ENCODE results near the gene GPR143. TPM values are rescaled to one million over a fixed set of nuclear protein-coding genes. Genes with fewer than 3 reads are reported as not detected.

Gene GPR143
- total RNA-seq, 2 experiments from 2014 or later: not detected

DNA sequence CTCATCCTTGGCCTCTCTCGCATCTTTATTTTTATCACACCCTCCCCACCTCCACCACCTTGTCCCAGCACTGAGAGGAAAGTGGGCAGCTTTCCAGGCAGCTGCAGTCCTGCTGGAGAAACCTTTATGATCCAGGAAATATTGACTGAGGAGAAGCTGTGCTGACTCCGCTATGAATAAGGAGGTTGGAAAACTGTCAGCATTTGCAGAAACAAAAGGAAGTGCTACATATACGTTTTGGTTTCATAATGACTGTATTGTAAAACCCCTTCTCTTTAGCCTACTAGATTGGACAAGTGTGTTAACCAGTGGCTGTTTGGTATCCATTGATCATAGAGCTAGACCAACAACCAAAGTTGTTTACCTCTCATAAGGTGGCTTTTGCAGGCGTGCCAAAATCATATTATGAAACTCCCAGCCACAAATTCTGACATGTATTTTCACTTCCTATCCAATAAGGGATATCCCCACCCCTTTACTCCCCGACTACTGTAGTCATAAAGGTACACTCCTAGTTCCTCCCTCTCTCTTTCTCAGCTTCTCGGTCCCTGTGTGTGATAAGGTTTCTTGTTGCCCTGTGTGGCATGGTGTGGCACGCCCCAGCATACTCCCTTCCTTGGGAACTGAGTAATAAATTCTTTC, 88.4 kb downstream of the GPR143 start:
- Mint-ChIP-seq H3K36me3 (ENCODE audit: low read depth) (peaks cover 36% of the 10 kb centered on the region), H3K27ac (peak overlapping the region; percentile 79), H3K27me3 (ENCODE audit: low read depth) (no peaks in the 10 kb centered on the region), H3K9me3 (ENCODE audit: insufficient read depth) (peaks cover 9% of the 10 kb centered on the region), H3K4me1 (ENCODE audit: low read depth) (peaks cover 22% of the 10 kb centered on the region), H3K4me3 (no peak overlapping the region)
- ChIA-PET POLR2A (interaction anchor here (0.8 kb wide), 1 partner anchor 147 kb away, joined by 4 read pairs; no protein-coding TSS in a partner anchor), CTCF (no interaction called here)
- DNase-seq (peak; percentile 37), ATAC-seq (peak; percentile 93)

DNA sequence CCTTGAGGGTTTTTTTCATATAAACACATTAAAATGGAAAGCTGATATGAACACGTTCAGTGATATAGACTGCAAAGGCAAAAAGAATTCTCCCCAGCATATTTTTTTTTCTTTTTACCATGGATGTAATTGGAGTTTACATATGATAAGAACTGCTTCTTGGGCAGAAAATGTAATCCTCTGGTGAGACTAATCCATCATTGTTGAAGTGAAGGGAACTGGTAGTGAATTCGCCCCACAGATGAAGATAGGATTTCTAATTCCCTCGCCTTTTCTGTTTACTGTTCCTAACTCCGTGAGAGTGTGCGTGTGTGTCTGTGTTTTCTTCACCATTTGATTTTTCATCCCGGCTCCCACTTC, 88.9 kb downstream of the GPR143 start:
- POLR2A ChIA-PET: no interaction called here

DNA sequence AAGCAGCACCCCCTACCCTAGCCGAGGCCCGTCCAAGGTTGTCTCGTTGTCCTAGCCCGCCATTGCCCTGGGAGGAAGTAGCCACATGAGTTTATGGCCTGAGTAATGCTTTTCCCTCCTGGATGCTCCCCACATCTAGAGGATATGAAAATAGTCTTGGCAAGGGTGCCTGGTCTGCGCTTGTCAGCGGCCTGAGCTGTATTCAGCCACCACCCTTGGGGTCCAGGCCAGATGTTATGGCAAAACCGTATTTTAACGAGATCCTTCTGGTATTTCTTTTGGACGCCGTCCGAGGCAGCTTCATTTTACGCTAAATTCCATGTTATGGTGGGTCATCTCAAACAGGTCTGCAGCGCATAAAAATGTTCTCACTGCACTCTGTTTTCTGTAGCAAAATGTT, 89.3 kb downstream of the GPR143 start:
- Mint-ChIP-seq H3K9me3 (ENCODE audit: insufficient read depth) (peaks cover 9% of the 10 kb centered on the region), H3K4me1 (ENCODE audit: low read depth) (peaks cover 23% of the 10 kb centered on the region), H3K36me3 (ENCODE audit: low read depth) (peaks cover 34% of the 10 kb centered on the region), H3K27ac (no peak overlapping the region), H3K4me3 (no peak overlapping the region), H3K27me3 (ENCODE audit: low read depth) (no peaks in the 10 kb centered on the region)
- ChIA-PET CTCF (no interaction called here), POLR2A (no interaction called here)
- no peak for DNase-seq
- ATAC-seq: no peak

More for the DNA sequence above, 88.9 kb downstream of the GPR143 start:
- CTCF ChIA-PET: no interaction called here
- peaks cover 9% of the 10 kb centered on the region for H3K9me3 Mint-ChIP-seq (ENCODE audit: insufficient read depth)
- H3K36me3 Mint-ChIP-seq (ENCODE audit: low read depth): peaks cover 36% of the 10 kb centered on the region
- H3K4me1 Mint-ChIP-seq (ENCODE audit: low read depth): peaks cover 23% of the 10 kb centered on the region
- no peak overlapping the region for H3K4me3 Mint-ChIP-seq
- H3K27me3 Mint-ChIP-seq (ENCODE audit: low read depth): no peaks in the 10 kb centered on the region
- peak overlapping the region; percentile 57 for H3K27ac Mint-ChIP-seq
- no peak for DNase-seq
- no peak for ATAC-seq

Other genes starting within 250 kb of the GPR143 start
- gene SHROOM2, start 20.6 kb upstream of the GPR143 start, total RNA-seq: not detected
- gene CLDN34, start 201.5 kb upstream of the GPR143 start, total RNA-seq: not detected